Measurements from ENCODE around the gene UGT2B7.
"Not testable (repeated sequence)": the region's sequence is repeated elsewhere in the genome, so short reads cannot be mapped to it uniquely, and the experiment has no call there.

Gene UGT2B7

DNA sequence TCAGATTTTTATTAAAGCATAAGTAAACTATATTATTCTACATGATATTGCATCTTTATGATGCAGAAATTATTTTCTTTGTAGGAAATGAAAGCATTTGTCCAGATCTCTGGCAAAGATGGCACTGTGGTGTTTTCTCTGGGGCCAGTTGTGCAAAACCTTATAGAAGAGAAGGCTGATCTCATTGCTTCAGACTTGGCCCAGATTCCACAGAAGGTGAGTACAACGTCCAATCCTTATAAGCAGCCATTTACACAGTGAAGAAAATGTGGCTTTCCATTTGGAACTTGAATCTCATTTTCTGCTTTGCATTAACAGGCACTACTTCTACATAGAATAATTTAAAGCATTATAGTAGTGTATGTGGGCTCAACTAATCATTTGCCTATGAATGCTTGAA lies 6.9 kb upstream of the UGT2B7 start:
- no peak for FAIRE-seq

DNA sequence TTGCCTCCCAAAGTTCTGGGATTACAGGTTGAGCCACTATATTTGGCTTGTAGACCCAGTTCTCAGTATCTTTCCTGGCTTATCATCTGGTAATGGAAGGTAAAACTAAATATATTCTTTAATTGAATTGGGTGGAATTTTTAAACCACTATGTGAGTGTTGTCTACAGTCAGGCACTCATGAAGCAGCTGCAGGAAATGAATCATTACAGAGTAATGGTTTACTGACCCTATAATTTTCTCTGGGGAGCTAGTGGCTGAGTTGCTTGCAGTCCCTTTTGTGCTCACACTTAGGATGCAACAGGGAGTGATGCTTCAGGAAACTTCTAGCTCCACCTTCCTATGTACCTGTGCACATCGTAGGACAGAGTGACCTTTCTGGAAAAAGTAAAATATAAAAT lies 4.1 kb upstream of the UGT2B7 start:
- FAIRE-seq = no peak

DNA sequence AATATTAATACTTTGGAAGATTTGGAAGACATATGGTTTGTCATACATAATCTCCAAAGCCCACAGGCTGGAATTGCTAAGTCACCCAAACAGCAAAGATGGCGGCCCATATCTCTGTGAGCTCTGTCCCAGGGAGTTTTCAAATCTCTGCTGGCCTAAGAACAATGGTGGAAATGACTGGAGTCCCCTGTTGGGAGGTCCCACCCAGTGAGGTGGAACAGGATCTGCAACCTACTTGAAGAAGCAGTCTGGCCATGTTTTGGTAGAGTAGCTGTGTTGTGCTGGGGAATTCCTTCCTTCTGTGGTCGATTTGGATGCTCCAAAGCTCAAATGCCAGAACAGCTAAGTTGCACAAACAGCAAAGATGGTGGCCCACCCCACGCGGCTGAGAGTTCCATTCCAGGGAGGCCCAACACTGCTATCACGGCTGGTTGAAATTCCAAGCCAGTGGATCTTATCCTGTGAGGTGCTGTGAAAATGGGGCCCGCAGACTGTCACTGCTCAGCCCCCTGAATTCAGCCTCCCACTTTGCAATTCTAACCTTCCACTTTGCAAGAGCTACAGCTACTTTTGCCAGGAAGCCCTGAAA lies 3.2 kb upstream of the UGT2B7 start:
- FAIRE-seq = no peak

DNA sequence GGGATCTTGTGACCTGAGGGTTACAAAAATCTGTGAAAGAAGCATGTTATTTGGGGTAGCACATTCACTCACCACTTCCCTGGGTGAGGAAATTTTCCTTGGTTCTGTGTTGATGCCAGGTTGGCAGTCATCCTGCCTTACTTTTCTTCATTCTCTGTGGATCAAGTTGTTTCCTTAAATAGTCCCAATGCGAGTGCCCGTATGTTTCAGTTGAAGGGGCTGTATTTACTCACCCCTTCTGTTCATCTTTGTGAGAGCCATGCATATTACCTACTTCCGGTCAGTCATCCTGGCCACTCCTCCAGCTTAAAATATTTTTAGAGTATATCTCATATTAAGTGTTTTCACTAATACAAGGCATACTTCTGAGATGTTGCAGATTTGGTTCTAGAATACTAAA lies 2.6 kb upstream of the UGT2B7 start:
- no peak for FAIRE-seq

DNA sequence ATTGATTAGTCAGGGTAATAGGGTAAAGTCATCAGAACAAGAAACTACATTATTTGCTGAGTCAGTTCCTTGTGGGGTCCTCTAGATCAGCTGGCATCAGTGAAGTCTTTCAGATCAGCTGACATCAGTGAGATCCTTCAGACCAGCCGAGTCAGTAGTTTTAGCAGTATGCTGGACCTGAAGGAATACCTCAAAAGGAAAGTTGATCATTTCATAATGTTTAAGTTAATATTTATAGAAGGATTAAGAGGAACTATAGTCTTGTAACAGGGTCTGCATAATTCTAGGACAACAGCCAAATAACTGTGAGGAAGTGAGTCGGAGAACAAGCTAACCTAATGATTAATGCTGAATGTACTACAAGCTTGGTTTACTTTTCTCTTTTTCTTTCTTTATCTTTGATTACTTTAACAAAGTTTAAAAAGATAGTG lies 958 bp upstream of the UGT2B7 start:
- peak; percentile 24 for FAIRE-seq

DNA sequence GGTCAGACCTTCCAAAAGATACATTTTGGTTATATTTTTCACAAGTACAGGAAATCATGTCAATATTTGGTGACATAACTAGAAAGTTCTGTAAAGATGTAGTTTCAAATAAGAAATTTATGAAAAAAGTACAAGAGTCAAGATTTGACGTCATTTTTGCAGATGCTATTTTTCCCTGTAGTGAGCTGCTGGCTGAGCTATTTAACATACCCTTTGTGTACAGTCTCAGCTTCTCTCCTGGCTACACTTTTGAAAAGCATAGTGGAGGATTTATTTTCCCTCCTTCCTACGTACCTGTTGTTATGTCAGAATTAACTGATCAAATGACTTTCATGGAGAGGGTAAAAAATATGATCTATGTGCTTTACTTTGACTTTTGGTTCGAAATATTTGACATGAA lies 536 bp downstream of the UGT2B7 start:
- FAIRE-seq = no peak

DNA sequence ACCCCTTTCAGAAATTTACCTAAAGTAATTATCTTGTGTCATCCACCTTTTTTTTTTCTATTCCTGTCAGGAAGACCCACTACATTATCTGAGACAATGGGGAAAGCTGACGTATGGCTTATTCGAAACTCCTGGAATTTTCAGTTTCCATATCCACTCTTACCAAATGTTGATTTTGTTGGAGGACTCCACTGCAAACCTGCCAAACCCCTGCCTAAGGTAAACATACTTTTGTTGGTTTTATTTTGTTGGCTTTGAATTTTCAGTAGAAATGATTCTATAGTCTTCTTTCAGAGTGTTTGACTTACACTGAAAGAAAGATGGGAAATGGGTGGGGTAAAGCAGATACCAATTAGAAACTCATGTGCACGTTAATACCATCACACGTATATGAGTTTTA lies 2.2 kb downstream of the UGT2B7 start:
- FAIRE-seq = no peak

DNA sequence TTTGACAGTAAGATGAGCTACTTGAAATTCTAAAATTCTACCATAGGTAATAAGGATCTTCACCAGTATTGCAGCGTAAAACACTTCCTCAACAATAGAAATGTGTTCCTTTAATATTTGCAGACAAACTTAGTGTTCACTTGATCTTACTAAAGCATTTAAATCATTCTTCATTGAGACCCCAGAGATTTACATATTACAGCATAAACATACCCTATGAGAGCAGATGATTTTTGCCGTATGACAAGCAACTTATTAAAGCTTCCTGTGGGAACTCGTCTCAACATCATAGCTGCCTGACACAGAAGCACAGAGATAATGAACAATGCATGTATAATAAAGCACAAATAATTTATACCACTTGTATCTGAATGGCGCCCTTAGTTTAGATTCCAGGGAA lies 3.6 kb downstream of the UGT2B7 start:
- no peak for FAIRE-seq

DNA sequence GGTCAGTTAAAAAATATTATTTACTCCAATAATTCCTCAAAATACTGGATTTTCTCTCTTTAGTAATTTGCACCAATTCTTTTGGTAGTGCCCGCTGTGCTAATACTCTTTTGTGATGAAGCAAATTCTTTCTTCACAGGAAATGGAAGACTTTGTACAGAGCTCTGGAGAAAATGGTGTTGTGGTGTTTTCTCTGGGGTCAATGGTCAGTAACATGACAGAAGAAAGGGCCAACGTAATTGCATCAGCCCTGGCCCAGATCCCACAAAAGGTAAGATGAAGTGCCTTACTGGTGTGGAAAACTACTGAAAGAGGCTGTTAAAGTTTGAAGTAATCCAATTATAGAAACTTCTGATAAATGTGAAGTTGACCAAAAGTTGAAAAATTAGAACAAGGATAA lies 6.4 kb downstream of the UGT2B7 start:
- FAIRE-seq = not testable (repeated sequence)

DNA sequence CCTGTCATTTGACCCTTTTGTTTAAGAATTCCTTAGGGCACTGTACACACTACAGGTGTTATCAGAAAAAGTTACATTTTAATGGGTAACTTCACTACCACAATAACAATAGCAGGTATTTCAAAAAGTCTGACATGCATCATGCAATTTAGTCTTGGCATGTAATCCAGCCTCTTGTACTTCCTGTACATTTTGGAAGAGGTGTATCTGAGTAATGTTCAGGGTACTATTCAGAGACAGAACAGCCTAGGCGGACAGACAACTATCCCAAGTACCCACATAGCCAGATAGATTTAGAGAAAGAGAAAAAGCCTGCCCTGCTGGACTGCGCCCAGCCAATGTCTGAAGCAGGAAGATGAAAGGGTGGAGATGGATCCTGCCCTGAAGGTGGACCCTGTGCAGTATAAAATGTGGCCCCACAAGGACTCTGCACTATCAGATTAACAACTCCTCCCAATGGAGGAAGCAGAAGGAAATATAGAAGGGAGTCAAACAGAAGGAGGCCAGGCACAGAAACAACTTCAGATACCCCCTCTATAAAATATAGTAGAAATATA lies 8.5 kb downstream of the UGT2B7 start:
- FAIRE-seq = no peak

DNA sequence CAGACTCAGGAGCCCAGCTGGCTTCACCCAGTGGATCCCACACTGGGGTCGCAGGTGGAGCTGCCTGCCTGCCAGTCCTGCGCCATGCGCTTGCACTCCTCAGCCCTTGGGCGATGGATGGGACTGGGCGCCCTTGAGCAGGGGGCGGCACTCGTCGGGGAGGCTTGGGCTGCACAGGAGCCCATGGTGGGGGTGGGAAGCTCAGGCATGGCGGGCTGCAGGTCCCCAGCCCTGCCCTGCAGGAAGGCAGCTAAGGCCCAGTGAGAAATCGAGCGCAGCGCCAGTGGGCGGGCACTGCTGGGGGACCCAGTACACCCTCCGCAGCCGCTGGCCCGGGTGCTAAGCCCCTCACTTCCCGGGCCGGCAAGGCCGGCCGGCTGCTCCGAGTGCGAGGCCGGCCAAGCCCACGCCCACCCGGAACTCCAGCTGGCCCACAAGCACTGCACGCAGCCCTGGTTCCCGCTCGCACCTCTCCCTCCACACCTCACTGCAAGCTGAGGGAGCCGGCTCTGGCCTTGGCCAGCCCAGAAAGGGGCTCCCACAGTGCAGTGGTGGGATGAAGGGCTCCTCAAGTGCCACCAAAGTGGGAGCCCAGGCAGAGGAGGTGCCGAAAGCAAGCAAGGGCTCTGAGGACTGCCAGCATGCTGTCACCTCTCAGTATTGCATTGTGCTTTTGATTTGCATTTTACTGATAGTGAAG lies 19.0 kb downstream of the UGT2B7 start:
- FAIRE-seq = not testable (repeated sequence)

DNA sequence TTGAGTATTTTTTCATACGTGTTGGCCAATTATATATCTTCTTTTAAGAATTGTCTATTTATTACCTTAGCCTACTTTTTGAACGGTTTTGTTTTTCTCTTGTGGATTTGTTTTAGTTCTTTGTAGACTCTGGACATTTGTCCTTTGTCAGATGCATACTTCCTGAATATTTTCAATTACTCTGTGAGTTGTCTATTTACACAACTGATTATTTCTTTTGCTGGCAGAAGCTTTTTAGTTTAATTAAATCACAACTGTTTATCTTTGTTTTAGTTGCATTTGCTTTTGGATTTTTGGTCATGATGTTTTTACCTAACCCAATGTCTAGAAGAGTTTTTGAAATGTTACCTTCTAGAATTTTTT lies 19.6 kb downstream of the UGT2B7 start:
- FAIRE-seq = peak; percentile 41

DNA sequence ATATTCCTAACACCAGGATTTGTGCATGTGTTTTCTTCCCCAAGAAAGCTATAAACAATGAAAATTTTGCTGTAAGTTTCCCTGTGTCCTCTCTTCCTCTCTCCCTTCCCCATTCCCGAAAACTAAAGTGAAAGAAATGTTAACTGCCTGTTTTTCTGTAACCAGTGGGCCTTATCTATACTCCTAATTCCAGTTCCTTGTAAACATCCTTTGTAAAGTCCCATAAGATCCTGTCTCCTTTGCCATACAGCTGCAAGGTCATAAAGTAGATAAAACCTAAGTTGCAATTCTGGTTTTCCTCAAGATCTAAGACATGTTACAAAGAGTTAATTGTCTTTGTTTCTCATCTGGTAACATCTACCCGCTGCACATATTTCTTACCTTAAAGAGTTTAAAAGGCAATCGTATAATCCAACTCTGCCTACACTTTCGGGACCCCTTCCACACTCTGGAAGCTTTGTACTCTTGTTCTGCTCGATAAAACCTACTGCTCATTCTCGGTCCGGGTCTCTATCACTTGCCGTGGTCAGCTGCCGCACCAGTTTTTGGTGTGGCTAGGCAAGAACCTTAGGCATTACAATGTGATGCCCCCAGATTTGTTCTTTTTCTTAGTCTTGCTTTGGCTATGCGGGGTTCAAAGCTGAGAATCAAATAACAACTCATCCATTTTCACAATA lies 20.5 kb downstream of the UGT2B7 start:
- FAIRE-seq = no peak

DNA sequence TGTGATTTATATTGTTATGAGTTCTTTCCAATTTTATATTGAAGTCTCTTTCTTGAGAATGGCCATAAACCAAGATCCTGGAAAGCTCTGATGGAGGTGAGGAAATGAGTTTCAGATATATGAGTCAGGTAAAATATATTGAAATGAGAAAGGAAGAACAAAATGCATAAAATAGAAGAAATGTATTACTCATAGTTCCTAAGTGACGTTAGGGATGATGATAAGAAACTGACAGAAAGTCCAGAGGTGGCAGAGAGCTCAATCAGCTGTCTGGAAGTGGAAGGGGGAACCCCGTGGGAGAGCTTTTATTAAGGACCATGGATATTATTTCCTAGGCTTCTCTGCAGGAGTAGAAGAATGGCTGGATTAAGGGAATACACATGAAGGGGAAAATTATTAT lies 24.6 kb downstream of the UGT2B7 start:
- FAIRE-seq = no peak

DNA sequence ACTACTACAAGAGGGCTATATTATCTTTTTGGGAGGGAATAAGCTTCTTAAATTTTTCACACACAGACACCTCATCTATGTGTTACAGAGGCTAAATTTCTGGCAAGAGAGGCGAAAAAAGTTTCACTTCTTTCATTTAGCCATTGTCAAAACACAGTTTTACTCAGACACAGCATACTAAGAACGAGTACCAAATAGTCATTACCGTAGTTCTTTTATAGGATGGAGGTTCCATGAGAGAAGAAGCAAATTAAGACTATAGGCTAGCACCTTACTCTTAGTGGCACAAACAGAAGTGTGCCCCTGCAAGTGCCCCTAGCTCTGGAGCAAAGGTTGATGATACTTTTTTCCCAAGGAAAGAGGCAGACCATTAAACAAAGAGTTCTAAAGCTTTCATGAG lies 26.2 kb downstream of the UGT2B7 start:
- no peak for FAIRE-seq

DNA sequence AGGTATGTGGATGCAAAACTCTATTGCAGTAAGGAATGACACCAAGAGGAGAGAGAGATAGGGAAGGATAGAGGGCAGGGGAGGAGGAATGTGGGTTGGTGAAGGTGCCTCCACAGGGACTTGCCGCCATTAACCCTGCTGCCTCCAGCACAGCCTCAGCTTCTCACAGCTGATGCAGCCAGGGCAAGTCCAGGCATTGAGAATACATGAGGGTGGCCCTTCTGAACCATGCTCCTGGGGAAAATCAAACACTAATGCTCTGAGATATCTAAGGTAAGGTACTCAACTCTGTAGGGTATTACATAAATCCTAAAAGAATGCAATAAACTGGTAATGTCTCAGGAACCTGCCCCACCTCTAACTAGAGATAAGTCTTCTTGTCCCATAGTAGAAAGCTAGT lies 28.7 kb downstream of the UGT2B7 start:
- no peak for FAIRE-seq

DNA sequence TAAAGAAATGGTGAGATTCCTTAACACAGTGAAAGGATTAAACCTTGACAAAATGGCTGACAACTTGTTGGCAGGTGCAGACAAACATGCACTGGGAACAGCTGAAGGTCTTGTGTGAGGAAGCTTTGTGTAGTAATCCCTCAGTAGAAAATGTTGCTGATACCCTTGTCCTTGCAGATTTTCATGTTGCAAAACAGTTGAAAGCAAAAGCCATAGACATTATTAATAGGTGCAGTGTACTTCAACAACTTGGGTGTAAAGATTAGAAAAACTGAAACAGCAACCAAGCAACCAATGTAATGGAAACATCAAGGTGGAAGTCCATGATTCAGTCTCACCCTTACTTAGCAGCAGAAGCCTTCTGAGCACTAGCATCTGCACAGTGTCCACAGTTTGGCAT lies 29.8 kb downstream of the UGT2B7 start:
- no peak for FAIRE-seq

DNA sequence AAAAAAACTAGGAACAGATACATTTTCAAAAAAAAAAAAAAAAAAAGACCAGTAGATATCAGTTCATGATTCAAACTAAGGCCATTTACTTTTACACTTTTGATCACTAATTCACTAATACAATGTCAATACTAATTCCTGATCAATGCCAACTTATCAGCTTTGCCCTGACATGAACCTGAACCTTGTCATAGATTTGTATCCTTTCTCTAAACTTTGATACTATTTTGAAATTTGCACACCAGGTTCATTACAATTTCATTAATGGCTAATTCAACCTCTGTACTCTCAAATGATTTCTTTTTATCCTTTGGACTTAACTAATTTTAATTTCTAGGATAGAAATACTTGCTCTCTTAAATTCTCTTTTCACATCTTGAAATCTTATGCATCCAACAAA lies 37.7 kb downstream of the UGT2B7 start:
- FAIRE-seq = no peak

DNA sequence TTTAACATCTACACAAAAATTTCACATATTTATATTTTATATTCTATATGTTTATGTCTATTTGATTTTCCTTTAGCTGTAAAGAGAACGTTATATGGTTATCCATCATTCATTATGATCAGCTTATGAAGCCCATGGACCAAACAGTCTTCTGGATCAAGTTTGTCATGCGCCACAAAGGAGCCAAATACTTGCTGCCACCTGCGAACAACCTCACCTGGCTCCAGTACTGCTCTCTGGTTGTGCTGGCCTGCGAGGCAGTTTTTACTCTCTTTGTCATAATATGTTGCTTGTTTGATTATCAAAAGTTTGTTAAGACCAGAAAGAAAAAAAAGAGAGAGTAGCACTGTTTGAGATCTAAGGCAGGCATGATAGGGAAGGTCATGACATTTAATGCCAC lies 38.2 kb downstream of the UGT2B7 start:
- FAIRE-seq = no peak

DNA sequence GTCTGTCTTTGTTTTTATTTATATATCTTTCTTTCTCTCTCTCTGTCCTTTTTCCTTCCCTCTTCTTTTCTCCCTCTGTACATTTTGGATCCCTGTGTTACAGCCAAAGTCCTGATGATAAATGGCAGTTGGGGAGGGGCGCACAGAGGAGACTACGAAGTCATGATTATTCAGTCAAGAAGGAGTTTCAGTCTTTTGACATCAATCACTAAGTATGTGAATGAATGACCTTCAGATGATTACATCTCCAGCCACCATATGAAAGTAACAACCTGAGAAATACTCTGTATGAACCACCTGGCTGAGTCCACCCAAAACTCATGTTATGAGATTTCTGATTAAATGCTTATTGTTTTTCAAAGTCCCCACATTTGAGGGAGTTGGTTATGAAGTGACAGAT lies 45.0 kb downstream of the UGT2B7 start:
- FAIRE-seq = no peak

DNA sequence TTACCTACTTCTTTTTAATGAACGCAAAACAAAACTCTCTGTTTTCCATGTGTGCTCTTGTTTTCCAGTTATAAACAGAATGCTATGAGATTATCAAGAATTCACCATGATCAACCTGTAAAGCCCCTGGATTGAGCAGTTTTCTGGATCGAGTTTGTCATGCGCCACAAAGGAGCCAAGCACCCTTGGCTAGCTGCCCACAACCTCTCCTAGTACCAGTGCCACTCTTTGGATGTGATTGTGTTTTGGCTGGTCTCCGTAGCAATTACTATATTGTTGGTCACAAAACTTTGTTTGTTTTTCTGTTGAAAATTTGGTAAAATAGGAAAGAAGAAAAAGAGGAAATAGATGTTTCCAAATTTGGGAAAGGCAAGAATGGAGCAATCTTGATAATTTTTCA lies 51.1 kb downstream of the UGT2B7 start:
- FAIRE-seq = no peak

DNA sequence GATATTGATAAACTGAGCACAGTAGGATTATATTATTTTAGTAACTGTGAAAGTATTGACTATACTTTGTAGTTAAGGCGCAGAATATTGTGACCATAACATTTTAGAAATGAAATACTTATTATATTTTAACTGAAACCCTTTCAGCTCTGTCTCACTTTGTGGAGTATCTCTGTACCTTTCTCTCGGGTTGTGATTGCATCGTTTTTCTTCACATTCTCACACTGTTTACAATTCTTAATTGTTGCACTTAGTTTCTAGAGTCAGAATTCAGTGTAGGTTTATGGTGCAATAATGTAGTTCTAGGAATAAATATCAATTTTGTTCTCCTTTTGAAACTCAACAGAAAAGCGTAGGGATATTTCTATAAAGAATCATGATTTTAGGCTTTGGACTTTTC lies 57.7 kb downstream of the UGT2B7 start:
- no peak for FAIRE-seq

DNA sequence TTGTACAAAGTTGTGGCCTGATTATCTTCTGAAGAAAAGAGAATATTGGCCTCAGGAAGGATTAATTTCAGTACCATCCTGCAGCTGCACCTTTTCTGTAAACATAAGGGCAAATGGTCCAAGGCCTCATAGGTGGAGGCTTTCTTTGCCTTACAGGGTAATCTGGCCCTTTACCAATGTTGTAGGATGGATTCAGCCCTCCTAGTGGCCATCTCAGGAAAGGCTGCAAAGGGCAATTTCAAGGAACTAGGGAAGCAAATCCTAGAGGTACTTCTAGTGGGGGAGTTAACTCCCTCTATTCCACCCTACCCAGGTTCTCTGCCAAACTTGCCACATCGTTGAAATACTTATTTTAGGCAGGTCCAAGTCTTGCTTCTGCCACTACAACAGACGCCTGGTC lies 60.6 kb downstream of the UGT2B7 start:
- no peak for FAIRE-seq

All from islet of Langerhans (tissue), 1 donor.